Neural progenitor cell (in vitro differentiated cells): ENCODE measurements around the gene DPT. TPM values are rescaled to one million over a fixed set of nuclear protein-coding genes. Genes with fewer than 3 reads are reported as not detected.

Source experiments
- DNase-seq: peaks from one replicate; pipeline ENCODE4 v3.0.0-alpha.2; 2016; ENCODE audit warnings: low spot score
- H2AFZ ChIP-seq: fragments of 200-600 bp; sonication (generic); replicated peaks from 2 replicates; pipeline ENCODE4 v1.6.1; 2016; ENCODE audit warnings: antibody characterized with exemption
- H3F3A ChIP-seq: fragments of 200-600 bp; sonication (generic); 2 replicates; pipeline ENCODE4 v1.6.1; 2016; ENCODE audit warnings: antibody characterized with exemption, low read depth
- H3K27ac ChIP-seq: fragments of 200-600 bp; sonication (generic); 2 replicates; pipeline ENCODE4 v1.5.1; 2016; ENCODE audit warnings: mild to moderate bottlenecking
- H3K27me3 ChIP-seq: fragments of 200-600 bp; sonication (generic); 2 replicates; pipeline ENCODE4 v1.6.1; 2016; ENCODE audit warnings: mild to moderate bottlenecking, moderate library complexity
- H3K36me3 ChIP-seq: fragments of 200-600 bp; sonication (generic); 2 replicates; pipeline ENCODE4 v1.5.1; 2016
- H3K4me1 ChIP-seq: fragments of 200-600 bp; sonication (generic); 2 replicates; pipeline ENCODE4 v1.6.1; 2016; ENCODE audit warnings: mixed run types
- H3K4me2 ChIP-seq: fragments of 200-600 bp; sonication (generic); 2 replicates; pipeline ENCODE4 v1.6.1; 2016
- H3K4me3 ChIP-seq: fragments of 200-600 bp; sonication (generic); 2 replicates; pipeline ENCODE4 v1.5.1; 2016
- H3K79me2 ChIP-seq: fragments of 200-600 bp; sonication (generic); 2 replicates; pipeline ENCODE4 v1.6.1; 2016; ENCODE audit warnings: low read depth
- H3K9ac ChIP-seq: fragments of 200-600 bp; sonication (generic); 2 replicates; pipeline ENCODE4 v1.6.1; 2016
- H3K9me3 ChIP-seq: fragments of 200-600 bp; sonication (generic); 2 replicates; pipeline ENCODE4 v1.5.1; 2016; ENCODE audit warnings: low read depth
- H4K20me1 ChIP-seq: fragments of 200-600 bp; sonication (generic); 2 replicates; pipeline ENCODE4 v1.6.1; 2016; ENCODE audit warnings: low read depth
- H3K27ac Mint-ChIP-seq: 3 replicates; pipeline ENCODE4 v1.8.0; 2021; ENCODE audit warnings: mixed read lengths
- H3K27me3 Mint-ChIP-seq: 2 replicates; pipeline ENCODE4 v1.8.0; 2022; ENCODE audit warnings: low read depth, mild to moderate bottlenecking, inconsistent platforms, moderate library complexity, mixed read lengths; ENCODE audit not compliant: insufficient read depth
- H3K36me3 Mint-ChIP-seq: 3 replicates; pipeline ENCODE4 v1.8.0; 2021; ENCODE audit warnings: mixed read lengths
- H3K4me1 Mint-ChIP-seq: 3 replicates; pipeline ENCODE4 v1.8.0; 2021; ENCODE audit warnings: mixed read lengths
- H3K4me3 Mint-ChIP-seq: 3 replicates; pipeline ENCODE4 v1.8.0; 2021; ENCODE audit warnings: mild to moderate bottlenecking, moderate library complexity, mixed read lengths
- H3K9me3 Mint-ChIP-seq: 3 replicates; pipeline ENCODE4 v1.8.0; 2020; ENCODE audit warnings: mixed read lengths
- CTCF ChIP-seq: fragments of 200-600 bp; sonication (generic); IDR thresholded peaks from 2 replicates; pipeline ENCODE4 v1.5.1; 2017; ENCODE audit warnings: antibody characterized with exemption, mild to moderate bottlenecking
- EZH2 ChIP-seq: fragments of 200-600 bp; sonication (generic); IDR thresholded peaks from 2 replicates; pipeline ENCODE4 v1.6.1; 2017; ENCODE audit warnings: antibody characterized with exemption, mild to moderate bottlenecking, moderate library complexity
- EZH2phosphoT487 ChIP-seq: fragments of 200-600 bp; sonication (generic); IDR thresholded peaks from 2 replicates; pipeline ENCODE4 v1.6.1; 2017; ENCODE audit warnings: antibody characterized with exemption
- total RNA-seq: library from RNA; depleted of rRNA; stranded (reverse); fragments of >200 nt; gene quantifications from 2 replicates; pipeline ENCODE4 v1.2.3, GENCODE V29; 2015; ENCODE audit warnings: low replicate concordance

The DPT gene
- total RNA-seq, 1 donor from 2014 or later, result not detected

GRCh38 chr1:168700575-168701268 lies 28.3 kb downstream of the DPT start:
- Mint-ChIP-seq H3K36me3 (no peaks in the 10 kb centered on the region), H3K9me3 (no peaks in the 10 kb centered on the region), H3K4me1 (peaks cover 11% of the 10 kb centered on the region), H3K27me3 (peaks cover 4% of the 10 kb centered on the region), H3K4me3 (no peak overlapping the region), H3K27ac (no peak overlapping the region)
- Histone ChIP-seq H3F3A (no peaks in the 10 kb centered on the region), H3K9me3 (no peaks in the 10 kb centered on the region), H3K9ac (no peak overlapping the region), H3K79me2 (no peaks in the 10 kb centered on the region), H3K36me3 (no peaks in the 10 kb centered on the region), H4K20me1 (no peaks in the 10 kb centered on the region), H2AFZ (no peak overlapping the region), H3K4me1 (peaks cover 7% of the 10 kb centered on the region), H3K27me3 (no peaks in the 10 kb centered on the region), H3K4me3 (no peak overlapping the region), H3K27ac (no peak overlapping the region), H3K4me2 (no peak overlapping the region)
- TF ChIP-seq EZH2phosphoT487 (no peak), CTCF (no peak), EZH2 (no peak)
- DNase-seq, result no peak

- Histone ChIP-seq H2AFZ (no peak overlapping the region), H3F3A (no peaks in the 10 kb centered on the region), H3K27me3 (no peaks in the 10 kb centered on the region), H3K4me1 (peaks cover 7% of the 10 kb centered on the region), H4K20me1 (no peaks in the 10 kb centered on the region), H3K36me3 (no peaks in the 10 kb centered on the region), H3K4me2 (no peak overlapping the region), H3K27ac (no peak overlapping the region), H3K79me2 (no peaks in the 10 kb centered on the region), H3K4me3 (no peak overlapping the region), H3K9me3 (no peaks in the 10 kb centered on the region), H3K9ac (no peak overlapping the region)
- no peaks in the 10 kb centered on the region for H3K9me3 Mint-ChIP-seq
- peaks cover 2% of the 10 kb centered on the region for H3K27me3 Mint-ChIP-seq
- DNase-seq, result no peak
- no peaks in the 10 kb centered on the region for H3K36me3 Mint-ChIP-seq
- no peak overlapping the region for H3K4me3 Mint-ChIP-seq
- H3K27ac Mint-ChIP-seq, result no peak overlapping the region
- H3K4me1 Mint-ChIP-seq, result peaks cover 18% of the 10 kb centered on the region
- TF ChIP-seq EZH2phosphoT487 (no peak), EZH2 (no peak), CTCF (no peak)
Measured at GRCh38 chr1:168698453-168698852, 30.6 kb downstream of the DPT start.

- no peaks in the 10 kb centered on the region for H3K36me3 ChIP-seq
- DNase-seq, result no peak
- Mint-ChIP-seq H3K27ac (no peak overlapping the region), H3K36me3 (no peaks in the 10 kb centered on the region), H3K4me1 (peaks cover 18% of the 10 kb centered on the region), H3K9me3 (no peaks in the 10 kb centered on the region), H3K4me3 (no peak overlapping the region), H3K27me3 (peaks cover 2% of the 10 kb centered on the region)
- H3K79me2 ChIP-seq, result no peaks in the 10 kb centered on the region
- H3K4me1 ChIP-seq, result peaks cover 7% of the 10 kb centered on the region
- H3K27ac ChIP-seq, result no peak overlapping the region
- no peaks in the 10 kb centered on the region for H3K27me3 ChIP-seq
- H3K9me3 ChIP-seq, result no peaks in the 10 kb centered on the region
- H4K20me1 ChIP-seq, result no peaks in the 10 kb centered on the region
- H3F3A ChIP-seq, result no peaks in the 10 kb centered on the region
- no peak overlapping the region for H3K4me3 ChIP-seq
- no peak overlapping the region for H3K4me2 ChIP-seq
- H3K9ac ChIP-seq, result no peak overlapping the region
- TF ChIP-seq CTCF, result no peak
- no peak for TF ChIP-seq EZH2phosphoT487
- TF ChIP-seq EZH2, result no peak
- peak overlapping the region; percentile 53 for H2AFZ ChIP-seq
Measured at GRCh38 chr1:168697356-168698126, 31.5 kb downstream of the DPT start.
